NCI-H510A treated with DMSO at 0.1 percent for 48 hours (cell line): ENCODE measurements around the gene TECPR2.
"Not testable (repeated sequence)": the region's sequence is repeated elsewhere in the genome, so short reads cannot be mapped to it uniquely, and the experiment has no call there.

Source experiments
- DNase-seq: peaks from one replicate; lab custom pipeline; 2025; lab: John Stamatoyannopoulos, UW

The TECPR2 gene

DNA sequence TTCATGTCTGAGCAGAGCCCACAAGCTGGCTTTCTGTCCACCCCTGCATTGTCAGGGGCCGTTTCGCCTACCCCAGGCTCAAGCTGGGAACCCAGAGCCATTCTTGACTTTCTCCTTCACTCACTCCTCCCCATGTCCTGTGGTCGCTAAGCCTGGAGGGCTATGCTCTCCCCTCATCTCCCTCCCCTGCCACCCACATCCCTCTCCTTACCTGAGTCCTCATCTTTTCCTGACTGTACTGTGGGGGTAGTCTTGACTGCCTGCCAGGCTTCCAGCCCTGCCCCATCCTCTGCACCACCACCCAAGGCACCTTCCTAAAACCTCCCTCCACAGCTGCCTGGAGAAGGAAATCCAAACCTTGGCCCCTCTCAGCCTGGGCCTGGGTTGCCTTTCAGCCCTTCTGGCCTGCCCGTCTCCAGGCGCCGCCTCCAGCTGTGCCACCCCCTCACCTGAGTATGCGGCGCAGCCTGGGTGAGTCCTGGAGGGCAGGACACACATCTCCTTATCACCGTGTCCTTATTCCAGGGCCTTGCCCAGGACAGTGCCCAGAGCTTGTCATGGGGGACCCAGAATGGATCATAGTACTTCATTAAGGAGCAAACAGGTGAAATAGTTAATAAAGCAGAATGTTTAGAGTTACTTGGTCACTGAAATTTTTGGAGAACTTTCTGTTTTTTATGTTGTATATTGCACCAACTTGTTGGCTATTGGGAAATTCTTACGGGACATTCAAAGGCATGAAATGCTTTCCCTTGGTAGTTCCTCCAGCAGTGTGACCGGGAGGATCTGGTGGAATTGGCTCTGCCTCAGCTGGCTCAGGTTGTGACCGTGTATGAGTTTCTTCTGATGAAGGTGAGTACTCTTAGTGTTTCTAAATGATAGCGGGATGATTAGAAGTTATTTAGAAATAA lies 28.7 kb upstream of the TECPR2 start:
- no peak for DNase-seq

DNA sequence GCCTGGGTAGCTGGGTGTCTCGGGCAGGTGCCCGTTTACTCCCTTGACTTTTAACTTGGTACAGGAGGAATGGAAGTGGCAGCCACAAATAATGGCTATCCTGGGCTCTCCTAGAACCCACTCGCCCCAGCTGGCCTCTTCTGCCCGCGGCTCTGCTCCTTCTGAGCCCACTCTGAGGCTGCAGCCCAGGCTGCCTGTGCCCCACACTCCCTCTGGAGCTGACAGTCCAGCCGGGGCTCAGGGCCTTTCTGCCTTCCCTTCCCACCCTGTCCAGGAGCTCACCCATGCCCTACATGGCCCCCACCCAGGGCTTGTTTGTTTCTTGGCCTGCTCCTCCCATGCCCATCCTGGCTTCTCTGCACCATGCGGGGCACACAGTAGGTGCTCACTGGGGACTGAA lies 27.6 kb upstream of the TECPR2 start:
- DNase-seq: no peak

DNA sequence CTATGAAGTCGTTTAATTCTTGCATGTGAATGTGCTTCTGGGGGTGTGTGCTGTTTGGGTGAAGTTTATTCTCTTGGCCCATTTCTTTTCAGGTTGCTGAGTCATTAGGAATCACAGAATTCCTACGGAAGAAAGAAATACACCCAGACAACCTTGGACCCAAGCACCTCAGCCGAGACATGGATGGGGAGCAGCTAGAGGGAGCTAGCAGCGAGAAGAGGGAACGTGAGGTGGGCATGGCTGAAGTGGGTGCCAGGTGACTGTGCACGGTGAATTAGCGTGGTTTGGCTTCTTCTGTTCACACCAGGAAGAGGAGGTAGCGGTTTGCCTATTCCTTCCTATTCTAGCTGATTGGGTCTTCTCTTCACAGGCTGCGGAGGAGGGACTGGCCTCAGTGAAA lies 24.0 kb upstream of the TECPR2 start:
- DNase-seq: no peak

DNA sequence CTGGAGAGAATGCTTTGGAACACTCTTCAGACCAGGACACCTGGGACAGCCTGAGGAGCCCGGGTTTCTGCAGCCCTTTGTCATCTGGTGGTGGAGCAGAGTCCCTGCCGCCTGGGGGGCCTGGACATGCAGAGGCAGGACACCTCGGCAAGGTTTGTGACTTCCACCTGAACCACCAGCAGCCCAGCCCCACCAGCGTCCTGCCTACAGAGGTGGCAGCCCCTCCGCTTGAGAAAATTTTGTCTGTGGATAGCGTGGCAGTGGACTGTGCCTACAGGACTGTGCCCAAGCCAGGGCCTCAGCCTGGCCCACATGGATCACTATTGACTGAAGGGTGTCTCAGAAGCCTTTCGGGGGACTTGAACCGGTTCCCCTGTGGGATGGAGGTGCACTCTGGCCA lies 21.2 kb upstream of the TECPR2 start:
- DNase-seq: no peak

DNA sequence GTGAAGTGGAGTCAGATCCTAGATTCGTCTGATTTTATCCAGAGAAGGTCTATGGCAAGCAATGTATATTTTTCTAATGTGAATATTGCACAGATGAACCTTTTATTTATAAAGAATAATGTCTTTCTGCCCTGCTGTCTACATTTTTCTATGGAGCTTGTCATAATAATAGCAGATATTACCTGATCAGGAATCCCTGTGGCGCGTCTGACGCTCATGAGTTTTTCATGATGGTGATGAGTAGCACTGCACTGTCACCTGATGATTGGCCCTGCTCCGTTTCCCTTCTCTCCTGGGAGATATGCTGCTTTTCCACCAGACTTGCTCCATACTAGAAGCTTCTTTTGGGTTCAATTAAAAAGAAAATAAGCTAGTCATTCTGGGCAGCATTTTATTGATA lies 20.5 kb upstream of the TECPR2 start:
- no peak for DNase-seq

DNA sequence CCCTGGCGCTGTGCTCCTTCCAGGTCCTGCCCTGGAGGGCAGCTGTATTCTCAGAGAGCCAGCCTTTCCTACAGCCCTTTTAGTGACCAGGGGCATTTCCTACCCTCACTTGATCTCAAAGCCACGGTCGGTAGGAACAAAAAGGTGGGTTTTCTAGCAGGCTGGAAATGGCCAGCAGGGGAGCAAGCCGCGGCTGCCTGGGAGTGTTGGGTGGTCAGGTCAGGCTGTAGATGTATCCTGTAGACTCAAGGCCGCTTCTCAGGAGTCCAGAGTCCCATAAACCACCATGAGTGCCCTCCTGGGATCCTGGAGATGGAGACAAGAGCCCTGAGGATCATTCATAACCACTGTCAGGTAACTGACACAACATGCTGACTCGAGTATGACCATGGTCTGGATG lies 18.7 kb upstream of the TECPR2 start:
- DNase-seq: no peak

DNA sequence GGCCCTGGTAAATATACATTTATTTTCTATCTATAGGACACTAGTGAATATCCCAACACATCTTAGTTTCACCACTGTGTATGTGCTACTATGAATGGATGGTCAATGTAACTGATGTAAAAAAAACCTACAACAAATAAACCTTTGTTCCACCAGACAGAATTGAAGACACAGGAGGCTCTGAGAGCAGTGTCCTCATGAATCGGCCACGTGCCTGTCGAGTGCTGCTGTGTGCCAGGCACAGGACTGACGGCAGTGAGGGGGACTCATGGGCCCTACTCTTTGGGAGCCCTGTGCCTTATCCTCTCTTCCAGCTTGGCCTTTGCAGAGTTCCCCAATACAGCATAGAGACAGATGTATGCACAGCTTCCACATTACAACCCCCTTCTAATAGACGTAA lies 18.3 kb upstream of the TECPR2 start:
- DNase-seq: no peak

DNA sequence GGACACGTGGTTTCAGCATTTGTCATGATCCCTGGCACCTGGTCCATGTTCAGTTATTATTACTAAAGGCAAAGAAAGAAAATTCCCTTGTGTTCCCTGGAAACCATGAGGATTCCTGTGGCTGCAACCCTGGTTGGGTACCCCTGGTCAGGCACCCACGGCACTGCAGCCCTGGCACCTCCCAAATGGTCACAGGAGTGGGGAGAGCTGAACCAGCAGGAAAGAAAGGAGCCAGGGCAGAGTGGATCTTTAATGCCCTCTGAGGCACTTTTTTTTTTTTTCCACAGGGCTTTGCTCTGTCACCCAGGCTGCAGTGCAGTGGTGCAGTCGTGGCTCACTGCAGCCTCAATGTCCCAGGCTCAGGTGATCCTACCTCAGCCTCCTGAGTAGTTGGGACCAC lies 17.5 kb upstream of the TECPR2 start:
- DNase-seq: no peak

DNA sequence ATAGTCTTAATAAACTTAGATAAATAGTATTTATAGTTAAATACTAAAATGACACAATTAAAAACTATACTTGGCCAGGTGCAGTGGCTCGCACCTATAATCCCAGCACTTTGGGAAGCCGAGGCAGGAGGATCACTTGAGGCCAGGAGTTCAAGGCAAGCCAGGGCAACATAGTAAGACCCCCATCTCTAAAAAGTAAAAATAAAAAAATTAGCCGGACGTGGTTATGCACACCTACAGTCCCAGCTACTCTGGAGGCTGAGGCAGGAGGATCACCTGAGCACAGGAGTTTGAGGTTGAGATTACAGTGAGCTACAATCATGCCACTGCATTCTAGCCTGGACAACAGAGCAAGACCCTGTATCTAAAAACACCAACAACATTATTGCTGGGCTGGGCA lies 16.1 kb upstream of the TECPR2 start:
- DNase-seq: no peak

DNA sequence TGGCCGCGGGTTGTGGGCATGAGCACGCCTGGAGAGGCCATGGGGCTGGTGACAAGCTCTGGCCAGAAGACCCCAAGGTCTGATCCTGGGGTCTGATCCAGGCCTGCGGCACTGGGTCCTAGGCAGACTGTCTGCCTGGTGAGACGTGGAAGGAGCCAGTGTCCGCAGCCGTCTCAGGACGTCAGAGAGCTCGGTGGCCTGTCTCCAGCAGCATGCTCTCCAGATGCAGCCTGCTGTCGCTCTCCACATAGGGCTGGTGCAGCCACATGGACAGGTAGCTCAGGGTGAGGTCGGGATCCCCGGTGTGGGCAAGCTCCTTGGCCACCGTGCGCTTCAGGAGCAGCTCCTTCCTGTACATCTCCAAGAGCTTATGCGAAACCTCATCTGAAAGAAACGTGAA lies 14.4 kb upstream of the TECPR2 start:
- no peak for DNase-seq

DNA sequence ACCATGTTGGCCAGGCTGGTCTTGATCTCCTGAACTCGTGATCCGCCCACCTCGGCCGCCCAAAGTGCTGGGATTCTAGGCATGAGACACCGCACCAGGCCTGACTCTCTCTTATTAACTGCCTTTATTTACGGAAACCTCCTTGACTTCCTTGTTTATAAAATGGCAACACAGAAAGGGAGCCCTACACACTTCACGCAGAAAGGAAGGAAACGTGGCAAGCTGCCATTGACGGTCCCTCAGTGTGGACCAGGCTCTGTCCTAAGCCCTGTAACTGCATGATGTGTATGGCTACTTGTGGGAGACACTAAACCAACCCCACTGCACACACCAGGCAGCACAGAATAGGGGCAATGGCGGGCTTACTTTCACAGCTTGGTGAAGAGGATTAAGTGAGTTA lies 11.7 kb upstream of the TECPR2 start:
- DNase-seq: no peak

DNA sequence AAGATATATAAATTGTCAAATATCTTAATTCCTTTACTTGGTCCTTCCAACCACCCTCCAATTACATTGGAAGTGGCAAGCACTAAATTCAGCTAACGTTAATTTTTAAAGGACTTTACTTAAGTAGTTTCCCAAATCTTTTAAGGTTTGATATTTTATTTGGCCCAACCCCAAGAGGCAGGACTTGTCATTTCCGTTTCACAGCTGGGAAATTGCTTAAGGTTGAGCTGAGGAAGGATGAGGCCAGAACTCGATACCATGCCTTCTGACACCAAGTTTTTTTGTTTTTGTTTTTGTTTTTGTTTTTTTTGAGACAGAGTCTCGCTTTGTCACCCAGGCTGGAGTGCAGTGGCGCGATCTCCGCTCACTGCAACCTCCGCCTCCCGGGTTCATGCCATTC lies 11.1 kb upstream of the TECPR2 start:
- DNase-seq: not testable (repeated sequence)

DNA sequence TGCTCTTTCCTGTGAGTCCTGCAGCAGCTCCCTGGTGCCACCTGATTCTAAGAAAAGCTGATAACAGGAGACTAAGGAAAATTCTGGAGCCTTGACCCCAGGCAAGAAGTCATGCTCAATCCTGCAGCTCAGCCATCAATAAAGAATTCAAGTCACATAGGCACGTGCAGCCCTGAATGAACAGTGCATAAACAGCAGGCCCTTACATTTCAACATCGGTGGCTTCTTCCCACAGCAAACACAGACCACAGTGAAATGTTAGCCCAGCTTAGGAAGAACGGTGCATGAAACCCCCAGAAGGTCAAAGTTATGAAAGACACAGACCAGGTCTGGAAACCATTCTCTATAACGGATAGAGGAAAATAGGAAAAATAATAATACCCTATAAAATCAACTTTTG lies 10.5 kb upstream of the TECPR2 start:
- no peak for DNase-seq

DNA sequence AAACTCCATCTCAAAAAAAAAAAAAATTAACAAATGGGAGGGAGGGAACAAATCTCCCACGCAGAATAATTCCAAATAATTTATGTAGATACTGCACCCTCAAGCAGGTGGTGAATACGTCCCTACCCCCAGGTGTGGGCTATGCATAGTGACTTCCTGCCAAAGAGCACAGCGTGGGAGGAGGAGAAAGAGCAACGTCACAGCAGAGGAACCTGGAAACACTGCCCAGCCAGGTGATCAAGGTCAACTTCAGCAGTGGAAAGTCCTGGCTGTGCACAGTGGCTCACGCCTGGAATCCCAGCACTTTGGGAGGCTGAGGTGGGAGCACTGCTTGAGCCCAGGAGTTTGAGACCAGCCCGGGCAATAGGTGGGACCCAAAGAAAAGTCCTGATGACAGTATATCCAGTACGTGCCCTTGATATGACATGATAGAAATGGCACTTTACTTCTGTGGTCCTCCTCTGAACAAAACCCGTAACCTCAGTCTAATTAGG lies 9.6 kb upstream of the TECPR2 start:
- DNase-seq: no peak

DNA sequence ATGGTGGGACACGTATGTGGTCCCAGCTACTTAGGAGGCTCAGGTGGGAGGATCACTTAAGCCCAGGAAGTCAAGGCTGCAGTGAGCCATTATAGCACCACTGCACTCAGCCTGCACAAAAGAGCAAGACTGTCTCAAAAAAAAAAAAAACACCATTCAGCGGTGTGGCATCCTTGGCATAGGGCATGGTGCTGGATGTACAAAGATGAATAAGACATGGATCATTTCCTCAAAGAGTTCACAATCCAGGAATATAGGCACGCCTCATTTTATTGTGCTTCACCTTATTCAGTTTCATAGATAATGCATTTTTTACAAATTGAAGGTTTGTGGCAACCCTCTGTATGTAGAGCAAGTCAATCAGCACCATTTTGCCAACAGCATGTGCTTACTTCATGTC lies 6.5 kb upstream of the TECPR2 start:
- no peak for DNase-seq

DNA sequence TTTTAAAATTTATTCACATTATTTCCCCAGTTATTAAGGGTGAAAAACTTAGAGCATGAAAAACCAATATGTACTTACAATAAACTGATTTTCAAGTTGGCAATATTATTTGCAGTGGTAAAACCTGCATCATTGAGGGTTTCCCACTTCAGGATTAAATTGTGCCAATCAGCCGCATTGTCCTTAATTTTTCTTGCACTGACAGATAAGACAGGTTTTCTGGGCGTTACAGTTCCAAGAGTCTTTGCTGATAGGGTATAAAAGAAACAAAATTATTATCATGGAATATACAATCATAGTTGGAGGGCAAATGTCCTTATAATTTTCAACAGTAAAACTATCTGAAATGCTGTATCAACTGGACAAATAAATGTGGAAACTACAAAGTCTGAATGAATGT lies 3.4 kb upstream of the TECPR2 start:
- no peak for DNase-seq

DNA sequence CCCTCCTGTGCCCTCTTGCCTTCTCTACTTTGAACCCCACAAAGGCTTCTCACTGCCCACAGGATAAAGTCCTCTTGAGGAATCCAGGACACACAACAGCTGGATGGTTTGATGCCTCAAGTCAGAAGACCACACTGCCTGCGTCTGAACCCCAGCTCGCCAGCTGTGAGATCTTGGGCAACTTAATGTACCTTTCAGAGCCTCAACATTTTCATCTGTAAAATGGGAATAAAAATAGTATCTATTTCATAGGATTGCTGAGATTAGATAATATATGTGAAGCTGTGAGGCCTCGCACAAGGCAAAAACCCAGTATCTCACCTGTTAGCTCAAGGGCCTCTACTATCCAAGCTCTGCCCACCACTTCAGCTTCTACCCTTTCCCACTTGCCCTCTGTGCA lies 2.4 kb upstream of the TECPR2 start:
- DNase-seq: no peak

DNA sequence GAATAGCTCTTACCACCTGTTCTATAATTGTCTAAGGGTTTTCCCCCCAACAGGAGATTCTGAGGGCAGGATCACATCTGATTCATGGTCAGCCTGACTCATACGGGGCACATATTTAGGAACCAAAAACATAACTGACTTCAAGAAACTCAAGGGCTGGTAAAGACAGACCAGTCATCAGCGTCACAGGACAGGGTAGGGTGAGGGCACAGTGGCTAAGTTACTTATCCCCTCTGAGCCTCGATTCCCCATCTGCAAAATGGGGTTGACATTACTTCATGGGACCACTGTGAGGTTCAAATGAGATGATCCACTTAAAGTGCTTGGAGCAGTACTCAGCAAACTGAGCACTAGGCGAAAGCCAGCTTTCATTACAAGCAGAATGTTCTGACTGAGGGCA lies 657 bp upstream of the TECPR2 start:
- no peak for DNase-seq

DNA sequence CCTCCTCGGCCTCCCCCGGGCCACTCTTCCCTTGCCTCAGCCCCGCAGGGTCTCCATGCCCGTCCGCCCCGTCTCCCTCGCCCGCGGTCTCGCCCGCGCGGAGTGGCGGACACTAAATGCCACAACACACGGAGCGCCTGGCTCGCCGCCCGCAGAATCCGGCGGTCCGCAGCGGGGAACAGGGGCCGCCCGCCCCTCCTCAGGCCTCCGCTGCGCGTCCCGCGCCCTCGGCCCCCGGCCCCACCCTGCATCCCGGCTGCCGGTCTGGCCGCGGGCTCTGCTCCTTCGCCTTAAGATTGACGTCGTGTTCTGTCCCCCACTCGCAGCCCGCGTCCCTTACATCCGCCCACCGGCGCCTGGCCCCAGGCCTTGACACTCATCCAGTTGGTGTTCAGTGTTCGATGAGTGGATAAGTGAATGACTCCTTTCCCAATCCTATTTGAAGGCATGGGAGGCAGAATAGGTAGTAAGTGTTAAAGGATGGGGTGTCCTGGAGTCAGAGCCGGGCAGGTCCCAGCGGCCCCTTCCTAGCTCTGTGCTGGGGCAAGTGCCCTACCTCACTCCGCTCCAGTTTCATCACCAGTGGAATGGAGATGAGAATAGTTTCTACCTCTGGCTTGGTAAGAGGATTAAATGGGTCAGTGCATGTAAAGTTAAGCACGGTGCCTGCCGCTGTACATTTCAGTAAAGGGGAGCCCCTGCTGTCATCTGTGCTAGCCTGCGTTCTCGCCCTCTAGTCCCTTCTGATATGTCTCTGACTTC lies 622 bp downstream of the TECPR2 start:
- DNase-seq: no peak

DNA sequence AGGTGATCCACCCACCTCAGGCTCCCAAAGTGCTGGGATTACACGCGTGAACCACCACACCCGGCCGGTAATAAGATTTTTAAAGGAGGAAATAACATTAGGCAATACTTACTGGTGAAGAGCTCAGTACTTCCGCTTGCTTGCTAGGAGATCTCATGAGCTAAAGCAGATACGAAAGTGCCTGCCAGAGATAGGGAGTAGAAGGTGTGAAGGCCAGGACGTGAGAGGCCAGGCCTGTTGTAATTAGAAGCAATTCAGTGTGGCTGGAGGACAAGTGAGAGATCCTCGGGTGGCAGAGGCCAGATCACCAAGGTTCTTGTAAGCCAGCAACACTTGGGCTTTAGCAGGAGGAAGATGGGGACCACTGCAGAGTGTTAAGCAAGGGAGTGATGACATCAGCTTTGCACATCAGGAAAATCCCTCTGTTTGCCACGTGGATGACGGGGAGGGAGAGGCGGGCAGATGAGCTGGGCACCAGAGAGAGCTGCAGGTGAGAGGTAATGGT lies 7.6 kb downstream of the TECPR2 start:
- no peak for DNase-seq

DNA sequence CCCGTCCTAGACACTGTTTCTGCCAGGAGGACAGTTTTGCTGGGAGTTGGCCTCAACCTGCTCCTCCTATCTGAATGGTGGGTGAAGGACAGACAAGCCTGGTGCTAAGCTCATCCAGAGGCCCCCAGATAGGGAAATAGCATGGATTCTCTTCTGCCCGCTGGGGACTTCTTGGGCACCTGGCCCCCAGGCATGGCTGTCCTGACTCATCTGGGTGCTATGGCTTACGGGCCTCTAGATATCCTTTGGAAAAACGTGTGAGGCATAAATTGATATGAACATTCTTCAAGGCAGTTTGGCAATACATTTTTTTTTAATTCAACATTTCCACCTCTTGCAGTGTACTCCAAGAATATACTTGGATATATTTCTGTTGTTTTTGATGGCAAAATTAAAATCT lies 8.6 kb downstream of the TECPR2 start:
- DNase-seq: no peak

DNA sequence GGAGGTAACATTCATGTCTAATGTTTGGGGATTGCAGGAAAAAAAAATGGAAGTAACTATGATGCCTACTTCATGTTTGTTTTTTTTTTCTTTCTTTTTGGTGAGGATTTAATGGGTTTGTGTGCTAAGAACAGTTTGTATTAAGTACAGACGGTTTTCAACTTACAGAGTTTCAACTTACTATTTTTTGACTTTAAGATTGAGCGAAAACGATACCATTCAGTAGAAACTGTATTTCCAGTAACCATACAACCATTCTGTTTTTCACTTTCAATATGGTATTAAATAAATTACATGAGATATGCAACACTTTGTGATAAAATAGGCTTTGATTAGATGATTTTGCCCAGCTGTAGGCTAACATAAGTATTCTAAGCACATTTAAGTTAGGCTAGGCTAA lies 10.4 kb downstream of the TECPR2 start:
- DNase-seq: no peak

DNA sequence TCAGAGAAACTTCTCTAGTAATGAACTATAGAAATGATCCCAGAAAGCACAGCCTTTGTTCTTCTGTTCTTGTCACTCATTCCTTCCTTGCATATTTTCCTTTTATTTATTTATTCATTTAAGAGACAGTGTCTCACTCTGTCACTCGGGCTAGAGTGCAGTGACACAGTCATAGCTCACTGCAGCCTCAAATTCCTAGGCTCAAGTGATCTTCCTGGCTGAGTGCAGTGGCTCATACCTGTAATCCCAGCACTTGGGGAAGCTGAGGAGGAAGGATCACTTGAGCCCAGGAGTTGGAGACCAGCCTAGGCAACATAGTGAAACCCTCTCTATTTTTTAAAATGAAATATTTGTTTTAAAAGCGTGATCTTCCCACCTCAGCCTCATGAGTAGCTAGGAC lies 11.5 kb downstream of the TECPR2 start:
- DNase-seq: no peak
